HCT116 (cell line): ENCODE data around the gene TRDN. TPM values are rescaled to one million over a fixed set of nuclear protein-coding genes. Genes with fewer than 3 reads are reported as not detected.
"Not testable (repeated sequence)": the region's sequence is repeated elsewhere in the genome, so short reads cannot be mapped to it uniquely, and the experiment has no call there.

Experiments used
- ATAC-seq: fragments of 200-7000 bp; cut with Tn5 transposase; 2 replicates; pipeline ENCODE4 v1.9.1; 2020; ENCODE audit warnings: mild to moderate bottlenecking, moderate library complexity
- BruUV-seq: library from RNA; stranded (reverse); fragments of 400-500 nt; replicated peaks from 2 replicates; lab custom pipeline; 2021; lab: Mats Ljungman, UMichigan
- CTCF ChIA-PET: fragments of 300-600 bp; sonication (Branson Sonifier 250); formaldehyde crosslinking; loops from one replicate; lab custom pipeline; 2021; ENCODE audit warnings: antibody characterized with exemption; lab: Charles Lee
- POLR2A ChIA-PET: fragments of 300-600, 350-600 bp; sonication (Branson Sonifier 250); formaldehyde crosslinking; loops from one replicate; lab custom pipeline; 2021; ENCODE audit warnings: antibody characterized with exemption; lab: Charles Lee
- RAD21 ChIA-PET, 2 experiments: fragments of 300-600 bp; sonication (Branson Sonifier 250); formaldehyde crosslinking; loops; one replicate each; lab custom pipeline; 2023; ENCODE audit warnings: low total read pairs in 2 of 2; ENCODE audit not compliant: uncharacterized antibody in 2 of 2, unreplicated experiment in 2 of 2, low non-redundant PET in 1 of 2; lab: Charles Lee
- DNase-seq: peaks from one replicate; pipeline ENCODE4 v3.0.0-alpha.2; 2010; ENCODE audit warnings: low read depth, low spot score
- H2AFZ ChIP-seq: fragments of 200-600 bp; shearing (Covaris generic), sonication (generic); 2 replicates; pipeline ENCODE4 v1.6.1; 2017; ENCODE audit warnings: low read depth, mixed run types, mixed read lengths, antibody characterized with exemption, low read length; ENCODE audit not compliant: poor library complexity, severe bottlenecking
- H3K27ac ChIP-seq: 2 replicates; pipeline ENCODE4 v1.5.1; 2012; ENCODE audit warnings: low read depth, low read length
- H3K27me3 ChIP-seq: fragments of 200-600 bp; sonication (generic); 2 replicates; pipeline ENCODE4 v1.6.1; 2016; ENCODE audit warnings: mixed run types, low read length, mixed read lengths; ENCODE audit not compliant: insufficient read depth
- H3K36me3 ChIP-seq, 2 experiments: fragments of 200-500 bp in 1 of 2; fragments of 200-600 bp in 1 of 2; sonication (Bioruptor generic) in 1 of 2; sonication (generic) in 1 of 2; 2 replicates each; pipeline versions ENCODE4 v1.5.1 to v1.6.1; 2014 to 2016; ENCODE audit warnings: low read length in 2 of 2, inconsistent platforms in 1 of 2, mixed read lengths in 1 of 2, mixed run types in 1 of 2; ENCODE audit not compliant: insufficient read depth in 2 of 2, control insufficient read depth in 1 of 2
- H3K4me1 ChIP-seq, 2 experiments: fragments of 200-600 bp in 1 of 2; sonication (generic) in 1 of 2; 2 replicates each; pipeline versions ENCODE4 v1.5.1 to v1.6.1; 2012 to 2017; ENCODE audit warnings: low read length in 2 of 2, inconsistent platforms in 1 of 2, mild to moderate bottlenecking in 1 of 2, mixed read lengths in 1 of 2, mixed run types in 1 of 2, moderate library complexity in 1 of 2; ENCODE audit not compliant: insufficient read depth in 2 of 2, control insufficient read depth in 1 of 2
- H3K4me2 ChIP-seq: fragments of 200-600 bp; sonication (generic); 2 replicates; pipeline ENCODE4 v1.6.1; 2017; ENCODE audit warnings: mixed run types, low read length, mixed read lengths
- H3K4me3 ChIP-seq, 2 experiments: fragments of 200-600 bp in 1 of 2; sonication (generic) in 1 of 2; replicated peaks in 1 of 2; 2 replicates each; pipeline ENCODE4 v1.5.1; 2011 to 2016; ENCODE audit warnings: low read length in 2 of 2, control low read depth in 1 of 2, low read depth in 1 of 2, mild to moderate bottlenecking in 1 of 2, mixed read lengths in 1 of 2, mixed run types in 1 of 2
- H3K79me2 ChIP-seq: fragments of 200-600 bp; sonication (generic); 2 replicates; pipeline ENCODE4 v1.6.1; 2017; ENCODE audit warnings: mild to moderate bottlenecking, mixed run types, low read length, moderate library complexity, mixed read lengths; ENCODE audit not compliant: insufficient read depth
- H3K9ac ChIP-seq: fragments of 200-600 bp; sonication (generic); 2 replicates; pipeline ENCODE4 v1.6.1; 2016; ENCODE audit warnings: low read length, mixed read lengths
- H3K9me2 ChIP-seq: fragments of 200-600 bp; sonication (generic), shearing (Covaris generic); 2 replicates; pipeline ENCODE4 v1.6.1; 2017; ENCODE audit warnings: mixed run types, mild to moderate bottlenecking, moderate library complexity; ENCODE audit not compliant: insufficient read depth
- H3K9me3 ChIP-seq, 2 experiments: fragments of 200-500 bp in 1 of 2; fragments of 200-600 bp in 1 of 2; sonication (Bioruptor generic) in 1 of 2; sonication (generic) in 1 of 2; 2 replicates each; pipeline ENCODE4 v1.6.1; 2014 to 2017; ENCODE audit warnings: low read length in 2 of 2, mixed read lengths in 2 of 2, inconsistent platforms in 1 of 2, low read depth in 1 of 2, mild to moderate bottlenecking in 1 of 2, mixed run types in 1 of 2, moderate library complexity in 1 of 2; ENCODE audit not compliant: control insufficient read depth in 1 of 2, insufficient read depth in 1 of 2
- H4K20me1 ChIP-seq: fragments of 200-600 bp; sonication (generic), shearing (Covaris generic); 2 replicates; pipeline ENCODE4 v1.6.1; 2017; ENCODE audit warnings: mixed run types, mild to moderate bottlenecking, moderate library complexity; ENCODE audit not compliant: insufficient read depth
- CEBPB ChIP-seq: IDR thresholded peaks from 2 replicates; pipeline ENCODE4 v1.6.1; 2012; ENCODE audit warnings: low read depth
- CTCF ChIP-seq, 3 experiments: fragments of 200-600 bp in 1 of 3; sonication (generic) in 1 of 3; IDR thresholded peaks in 2 of 3; conservative IDR thresholded peaks in 1 of 3; 2 replicates each; pipeline ENCODE4 v1.5.1; 2012 to 2017; ENCODE audit warnings: low read depth in 2 of 3, low read length in 2 of 3, antibody characterized with exemption in 1 of 3, borderline replicate concordance in 1 of 3, control low read depth in 1 of 3, mild to moderate bottlenecking in 1 of 3, mixed read lengths in 1 of 3, mixed run types in 1 of 3, moderate library complexity in 1 of 3; ENCODE audit not compliant: insufficient read depth in 1 of 3
- ELF1 ChIP-seq: IDR thresholded peaks from 2 replicates; pipeline ENCODE4 v1.6.1; 2012; ENCODE audit warnings: low read depth, borderline replicate concordance
- FOSL1 ChIP-seq: IDR thresholded peaks from 2 replicates; pipeline ENCODE4 v1.6.1; 2012; ENCODE audit warnings: low read depth
- MAX ChIP-seq: IDR thresholded peaks from 2 replicates; pipeline ENCODE4 v1.6.1; 2012
- RAD21 ChIP-seq: IDR thresholded peaks from 2 replicates; pipeline ENCODE4 v1.6.1; 2012; ENCODE audit warnings: low read depth, mild to moderate bottlenecking
- SIN3A ChIP-seq: IDR thresholded peaks from 2 replicates; pipeline ENCODE4 v1.6.1; 2012; ENCODE audit warnings: low read depth
- SP1 ChIP-seq: IDR thresholded peaks from 2 replicates; pipeline ENCODE4 v1.6.1; 2012; ENCODE audit warnings: low read depth
- ZNF274 ChIP-seq: fragments of 200-500 bp; sonication (Bioruptor generic); IDR thresholded peaks from 2 replicates; pipeline ENCODE4 v1.6.1; 2014; ENCODE audit warnings: mild to moderate bottlenecking, low read depth, low read length, inconsistent platforms
- intact Hi-C: fragments of 100-400 bp; cut with micrococcal nuclease; formaldehyde crosslinking; loops from 2 replicates; pipeline ENCODE4 v1.10.0; 2022
- total RNA-seq: library from RNA; stranded (reverse); gene quantifications from one replicate; pipeline ENCODE4 v1.2.1, GENCODE V29; 2021; ENCODE audit not compliant: unreplicated experiment
- TF ChIP-seq, protein P1 (sequence below): IDR thresholded peaks from 2 replicates; pipeline ENCODE4 v1.6.1; 2011; ENCODE audit warnings: mild to moderate bottlenecking, low read length, moderate library complexity; ENCODE audit not compliant: insufficient replicate concordance; ENCODE audit errors: extremely low read depth

Gene TRDN
- total RNA-seq, 1 experiment from 2014 or later: not detected

- ChIA-PET CTCF (interaction anchor here (1.0 to 3.7 kb wide), 2 partner anchors 370 to 447 kb away, joined by 5 to 20 read pairs; no protein-coding TSS in a partner anchor), POLR2A (no interaction called here), RAD21 (no interaction called here)
- H3K9me2 ChIP-seq: no peaks in the 10 kb centered on the region
- DNase-seq (no peak), ATAC-seq (no peak)
- peaks cover 12% of the 10 kb centered on the region for H3K27me3 ChIP-seq
- no peaks in the 10 kb centered on the region for H3K4me1 ChIP-seq
- no peak overlapping the region for H2AFZ ChIP-seq
- H3K9ac ChIP-seq: no peak overlapping the region
- no TSS peak for BruUV-seq
- intact Hi-C loops: loop anchor here (1.0 to 5.0 kb wide), 4 partner anchors 370 to 840 kb away; no protein-coding TSS in a partner anchor
- TF ChIP-seq ELF1 (no peak), CTCF (IDR thresholded peaks at IDR 0.05 in 2 of 3, conservative IDR thresholded peaks at IDR 0.05 in 1 of 3; ENCODE audit: borderline replicate concordance in 1 of 3, insufficient read depth in 1 of 3, low read depth in 2 of 3, low read length in 2 of 3) (peak; percentile 28 to 47 (median 43); a peak in 4 of 6 replicates), CEBPB (no peak), SIN3A (no peak), MAX (no peak), RAD21 (peak; percentile 55), FOSL1 (no peak), ZNF274 (no peak), SP1 (no peak)
- TF ChIP-seq, protein P1, sequence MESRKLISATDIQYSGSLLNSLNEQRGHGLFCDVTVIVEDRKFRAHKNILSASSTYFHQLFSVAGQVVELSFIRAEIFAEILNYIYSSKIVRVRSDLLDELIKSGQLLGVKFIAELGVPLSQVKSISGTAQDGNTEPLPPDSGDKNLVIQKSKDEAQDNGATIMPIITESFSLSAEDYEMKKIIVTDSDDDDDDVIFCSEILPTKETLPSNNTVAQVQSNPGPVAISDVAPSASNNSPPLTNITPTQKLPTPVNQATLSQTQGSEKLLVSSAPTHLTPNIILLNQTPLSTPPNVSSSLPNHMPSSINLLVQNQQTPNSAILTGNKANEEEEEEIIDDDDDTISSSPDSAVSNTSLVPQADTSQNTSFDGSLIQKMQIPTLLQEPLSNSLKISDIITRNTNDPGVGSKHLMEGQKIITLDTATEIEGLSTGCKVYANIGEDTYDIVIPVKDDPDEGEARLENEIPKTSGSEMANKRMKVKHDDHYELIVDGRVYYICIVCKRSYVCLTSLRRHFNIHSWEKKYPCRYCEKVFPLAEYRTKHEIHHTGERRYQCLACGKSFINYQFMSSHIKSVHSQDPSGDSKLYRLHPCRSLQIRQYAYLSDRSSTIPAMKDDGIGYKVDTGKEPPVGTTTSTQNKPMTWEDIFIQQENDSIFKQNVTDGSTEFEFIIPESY: no peak
- H3K27ac ChIP-seq: no peak overlapping the region
- H3K79me2 ChIP-seq: no peaks in the 10 kb centered on the region
- H3K36me3 ChIP-seq: no peaks in the 10 kb centered on the region
- no peaks in the 10 kb centered on the region for H4K20me1 ChIP-seq
- no peak overlapping the region for H3K4me2 ChIP-seq
- no peaks in the 10 kb centered on the region for H3K9me3 ChIP-seq
- no peak overlapping the region for H3K4me3 ChIP-seq
Measured at GRCh38 chr6:123316733-123317323, 319.9 kb downstream of the TRDN start.

- H3K4me3 ChIP-seq, intact Hi-C loops, CTCF ChIA-PET, H2AFZ ChIP-seq, H3K36me3 ChIP-seq, ATAC-seq, POLR2A ChIA-PET, H3K9me3 ChIP-seq, H3K4me2 ChIP-seq, DNase-seq, H3K9ac ChIP-seq, H3K4me1 ChIP-seq, H3K9me2 ChIP-seq, H3K79me2 ChIP-seq, BruUV-seq, H3K27me3 ChIP-seq, H4K20me1 ChIP-seq, H3K27ac ChIP-seq, RAD21 ChIA-PET: not testable (repeated sequence)
Measured at GRCh38 chr6:123314459-123314858, 322.3 kb downstream of the TRDN start.
